GM21526 (cell line): ENCODE data around the gene IQCK.

Experiments
- ATAC-seq: cut with Tn5 transposase; IDR thresholded peaks from one replicate; pipeline ENCODE4 v1.9.1; 2021; ENCODE audit warnings: moderate library complexity; ENCODE audit not compliant: unreplicated experiment, low FRiP score

Gene IQCK

GRCh38 chr16:19829844-19830692 lies 112.0 kb downstream of the IQCK start:
- ATAC-seq = no peak

- no peak for ATAC-seq
Measured at GRCh38 chr16:19830902-19831560, 113.0 kb downstream of the IQCK start.

GRCh38 chr16:19831678-19832077 lies 113.6 kb downstream of the IQCK start:
- ATAC-seq = no peak

- no peak for ATAC-seq
Measured at GRCh38 chr16:19833176-19833575, 115.1 kb downstream of the IQCK start.

GRCh38 chr16:19833581-19833980 lies 115.5 kb downstream of the IQCK start:
- no peak for ATAC-seq

GRCh38 chr16:19835196-19835595 lies 117.1 kb downstream of the IQCK start:
- ATAC-seq = no peak

- no peak for ATAC-seq
Measured at GRCh38 chr16:19835968-19836421, 117.9 kb downstream of the IQCK start.

- ATAC-seq = no peak
Measured at GRCh38 chr16:19837331-19837980, 119.4 kb downstream of the IQCK start.

- no peak for ATAC-seq
Measured at GRCh38 chr16:19837984-19838707, 120.1 kb downstream of the IQCK start.

- no peak for ATAC-seq
Measured at GRCh38 chr16:19840524-19841110, 122.5 kb downstream of the IQCK start.

- no peak for ATAC-seq
Measured at GRCh38 chr16:19841184-19841583, 123.1 kb downstream of the IQCK start.

GRCh38 chr16:19842426-19843157 lies 124.5 kb downstream of the IQCK start:
- no peak for ATAC-seq

- ATAC-seq = no peak
Measured at GRCh38 chr16:19843371-19843770, 125.3 kb downstream of the IQCK start.

GRCh38 chr16:19844945-19845641 lies 127.0 kb downstream of the IQCK start:
- ATAC-seq = no peak

- no peak for ATAC-seq
Measured at GRCh38 chr16:19846436-19846835, 128.4 kb downstream of the IQCK start.

GRCh38 chr16:19848756-19849155 lies 130.7 kb downstream of the IQCK start:
- ATAC-seq = no peak

GRCh38 chr16:19850131-19850817 lies 132.2 kb downstream of the IQCK start:
- ATAC-seq = no peak

GRCh38 chr16:19851476-19851875 lies 133.4 kb downstream of the IQCK start:
- ATAC-seq = no peak
